HG02981 (cell line): ENCODE measurements around the gene PEX14.

Experiments used
- ATAC-seq: cut with Tn5 transposase; IDR thresholded peaks from one replicate; pipeline ENCODE4 v1.9.1; 2021; ENCODE audit warnings: mild to moderate bottlenecking, moderate library complexity; ENCODE audit not compliant: unreplicated experiment

The PEX14 gene

DNA sequence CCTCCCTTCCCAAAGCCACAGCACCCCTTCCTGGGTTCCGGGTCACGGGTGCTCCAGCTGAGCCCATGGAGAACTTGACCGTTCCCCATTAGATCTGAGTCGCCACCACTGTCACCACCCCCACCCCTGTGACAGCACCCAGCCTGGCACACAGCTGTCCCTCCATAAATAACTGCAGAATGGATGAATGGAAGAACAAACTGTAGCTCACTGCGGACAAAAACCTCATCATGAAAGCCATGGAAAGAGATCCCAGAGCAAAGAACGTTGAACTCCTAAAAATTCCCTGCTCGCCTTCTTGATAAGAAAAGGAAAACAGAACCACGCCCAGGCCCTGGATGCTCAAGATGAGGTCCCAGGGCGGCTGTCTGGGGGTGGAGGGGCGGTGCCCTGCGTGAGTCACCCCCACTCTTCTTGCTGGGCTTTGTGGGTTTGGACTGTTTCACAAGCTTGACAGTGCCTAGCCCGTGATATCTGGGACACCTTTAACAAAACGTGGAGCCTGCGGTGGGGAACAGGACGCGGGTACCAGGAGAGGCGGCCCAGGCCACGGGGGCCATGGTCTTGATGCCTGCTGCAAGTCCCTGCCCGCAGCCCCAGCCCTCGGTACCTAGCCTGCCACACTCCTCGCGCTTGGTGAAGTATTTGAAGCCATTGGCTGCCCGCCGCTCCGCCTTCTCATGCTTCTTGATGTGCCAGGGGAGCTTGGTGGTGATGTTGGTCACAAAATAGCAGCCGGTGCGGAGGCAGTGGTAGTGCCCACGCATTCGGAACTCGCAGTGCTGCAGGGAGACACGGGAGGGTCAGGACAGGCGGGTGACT is 169.8 kb downstream of the PEX14 start:
- ATAC-seq, result no peak

DNA sequence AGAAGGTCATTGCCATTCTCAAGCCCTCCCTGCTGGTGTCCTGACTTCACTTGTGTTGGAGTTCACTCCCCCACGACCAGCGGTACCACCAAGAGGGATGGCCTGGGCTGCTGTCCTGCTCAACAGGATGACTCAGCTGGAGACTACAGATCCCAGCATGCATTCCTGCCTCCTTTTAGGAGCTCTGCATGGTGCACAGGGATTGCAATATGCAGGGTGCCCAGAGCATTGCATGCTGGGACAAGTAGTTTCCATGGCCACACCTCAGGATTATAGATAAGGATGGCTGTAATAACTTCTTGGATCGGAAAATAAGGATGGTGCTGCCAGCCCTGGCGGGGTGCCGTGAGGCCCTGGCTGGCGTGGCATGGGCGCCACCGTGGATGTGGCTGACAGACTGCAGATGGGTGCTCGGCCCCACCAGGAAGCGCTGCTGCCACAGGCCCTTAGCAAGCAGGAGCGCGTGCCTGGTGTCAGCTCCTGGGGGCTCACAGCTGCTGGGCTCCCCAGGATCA is 171.7 kb downstream of the PEX14 start:
- no peak for ATAC-seq

DNA sequence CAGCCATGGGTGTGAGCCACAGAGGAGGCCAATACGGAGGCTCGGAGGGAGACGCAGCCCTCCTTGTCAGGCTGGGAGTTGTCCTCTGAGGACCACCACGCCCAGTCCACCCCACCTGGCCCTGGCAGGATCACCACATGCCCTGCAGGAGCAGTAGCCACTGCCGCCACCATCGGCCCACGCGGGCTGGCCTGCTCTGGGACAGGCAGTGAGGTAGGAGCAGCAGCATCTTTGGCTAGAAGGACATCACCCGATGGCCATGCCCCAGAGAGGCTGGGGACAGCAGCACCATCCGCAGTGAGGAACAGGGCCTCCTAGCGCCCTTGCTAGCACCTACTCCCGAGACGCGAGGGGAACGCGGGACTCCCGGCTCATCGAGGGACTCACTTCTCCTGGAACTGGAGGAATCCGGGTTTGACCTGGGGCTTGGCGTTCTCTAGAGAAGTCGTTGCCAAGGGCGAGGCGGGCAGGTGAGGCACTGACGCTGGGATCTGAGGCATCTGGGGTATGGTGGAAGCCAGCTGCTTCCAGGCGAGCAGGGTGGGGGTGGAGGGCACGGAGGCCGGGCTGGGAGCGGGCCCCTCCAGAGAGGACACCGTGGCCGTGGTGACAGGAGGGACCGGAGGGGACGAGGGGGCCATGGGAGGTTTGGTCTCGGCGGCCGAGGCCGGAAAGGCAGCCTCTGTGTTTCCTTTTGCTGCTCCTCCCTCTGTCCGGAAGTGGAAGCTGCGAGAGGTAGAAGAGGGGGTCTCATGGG is 172.8 kb downstream of the PEX14 start:
- ATAC-seq, result no peak

DNA sequence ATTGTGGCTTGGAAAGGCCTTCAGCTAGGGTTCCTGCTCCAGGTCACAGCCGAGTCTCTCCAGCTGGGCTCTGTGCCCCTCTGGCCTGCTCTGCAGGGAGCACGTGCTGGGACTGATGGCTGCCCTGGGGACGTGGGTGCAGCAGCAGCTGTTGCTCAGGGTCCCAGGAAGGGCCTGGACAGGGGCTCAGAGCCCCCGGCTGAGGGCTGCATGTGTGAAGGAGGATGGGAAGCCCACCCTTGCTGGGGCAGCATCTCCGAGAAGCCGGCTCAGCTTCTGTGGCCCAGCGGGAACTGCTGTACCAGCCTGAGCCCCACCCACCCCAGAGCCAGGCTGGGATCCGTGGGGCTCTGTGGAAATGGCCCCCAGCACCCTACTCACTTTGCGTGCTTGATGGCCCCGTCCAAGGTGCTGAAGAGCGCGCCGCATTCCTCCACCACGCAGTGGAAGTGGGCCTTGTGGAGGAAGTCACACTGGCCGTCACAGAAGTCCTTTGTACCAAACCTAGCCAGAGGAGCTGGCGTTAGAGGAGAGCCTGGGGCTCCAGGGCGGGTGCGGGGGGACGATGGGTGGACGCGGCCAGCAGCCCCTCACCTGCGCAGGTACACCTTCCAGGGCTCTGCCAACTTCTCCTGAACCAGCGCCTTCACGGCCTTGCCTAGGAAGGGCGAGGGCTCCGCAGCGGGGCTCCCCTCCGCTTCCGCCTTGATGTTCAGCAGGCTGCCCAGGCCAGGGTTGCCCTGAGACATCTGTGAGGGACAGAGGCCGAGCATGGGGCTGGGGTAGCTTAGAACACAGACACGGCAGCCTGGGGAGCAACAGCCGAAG is 174.2 kb downstream of the PEX14 start:
- no peak for ATAC-seq

DNA sequence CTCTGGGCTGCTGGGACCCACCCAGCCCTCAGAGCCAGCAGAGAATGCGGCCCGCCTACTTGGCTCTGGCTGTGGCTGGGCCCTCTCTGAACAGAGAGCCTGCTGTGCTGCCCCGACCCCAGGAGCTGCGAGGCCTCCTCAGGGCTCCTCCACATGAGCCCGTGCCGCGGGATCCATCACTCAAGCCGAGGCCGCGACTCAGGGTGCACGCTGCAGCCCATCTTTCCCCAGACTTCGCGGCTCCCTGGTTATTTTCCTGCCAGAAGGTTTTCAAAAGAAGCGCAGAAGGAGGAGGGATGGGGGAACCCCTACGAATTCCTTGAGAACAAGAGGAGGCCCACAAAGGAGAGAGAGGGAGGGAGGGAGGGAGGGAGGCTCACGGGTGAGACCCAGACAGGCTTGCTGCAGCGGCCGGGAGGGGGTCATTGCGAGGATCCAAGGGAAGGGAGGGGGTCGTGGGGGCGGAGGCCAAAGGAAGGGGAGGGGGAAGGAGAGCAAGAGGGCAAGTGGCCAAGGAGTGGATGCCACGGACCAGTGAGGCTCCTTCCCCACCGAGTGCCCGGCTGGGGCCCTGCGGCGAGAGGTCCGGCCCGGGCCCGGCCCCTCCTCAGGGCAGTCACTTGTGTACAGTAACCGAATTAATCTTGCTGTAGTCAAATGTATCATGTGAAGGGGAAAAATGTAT is 174.9 kb downstream of the PEX14 start:
- ATAC-seq, result no peak

DNA sequence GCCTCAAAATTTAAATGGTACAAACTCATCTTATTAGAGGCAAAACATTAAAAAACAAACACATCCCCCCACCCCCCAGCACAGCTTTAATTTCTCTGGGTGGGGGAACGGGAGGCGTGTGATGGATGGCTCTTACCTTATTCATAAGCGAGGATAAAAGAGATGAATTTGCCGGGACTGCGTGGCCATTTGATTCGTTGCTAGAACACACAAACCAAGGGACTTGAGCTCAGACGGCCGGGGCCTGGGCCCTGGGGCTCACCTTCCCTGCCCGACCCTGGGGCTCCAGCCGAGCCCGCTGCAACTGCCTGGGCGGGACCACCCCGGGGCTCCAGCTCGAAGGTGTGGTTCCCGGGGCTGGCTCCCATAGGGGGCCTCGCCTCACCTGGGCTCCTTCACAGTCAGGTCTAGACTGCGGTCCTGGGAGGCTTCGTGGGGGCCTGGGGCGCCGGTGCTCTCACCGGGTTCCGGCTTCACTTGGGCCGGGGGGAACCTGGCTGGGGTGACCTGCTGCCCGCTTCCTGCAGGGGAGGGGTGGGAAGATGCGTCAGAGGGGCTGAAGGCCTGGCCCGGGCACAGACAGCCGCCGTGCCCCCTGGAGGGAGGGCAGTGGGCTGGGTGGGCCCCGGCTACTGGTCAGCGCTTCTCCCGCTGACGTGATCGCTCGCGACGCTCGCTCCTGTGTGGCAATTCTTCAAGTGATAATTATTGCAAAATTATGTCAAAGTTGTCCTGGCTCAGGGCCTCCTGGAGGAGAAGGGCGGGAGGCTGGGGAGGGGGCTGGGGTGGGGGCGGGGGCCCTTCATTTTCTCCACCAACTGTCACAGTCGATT is 176.0 kb downstream of the PEX14 start:
- no peak for ATAC-seq

DNA sequence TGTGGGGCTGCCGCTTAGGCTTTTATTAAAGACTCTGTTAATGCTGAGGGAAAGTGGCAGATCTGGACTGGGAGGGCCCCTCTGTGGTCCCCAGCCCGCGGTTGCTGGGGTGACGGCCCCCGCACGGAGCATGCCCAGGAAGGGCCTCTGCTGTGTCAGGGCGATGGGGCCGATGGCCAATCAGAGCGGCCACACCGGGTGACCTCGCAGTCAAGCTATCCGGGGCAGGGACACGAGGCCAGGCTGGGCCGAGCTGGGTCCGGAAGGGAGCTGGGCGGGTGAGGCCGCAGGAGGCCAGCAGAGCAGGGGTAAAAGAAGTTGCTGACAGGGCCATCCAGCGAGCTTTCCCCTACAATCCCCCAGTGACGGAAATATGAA is 176.6 kb downstream of the PEX14 start:
- ATAC-seq, result no peak

DNA sequence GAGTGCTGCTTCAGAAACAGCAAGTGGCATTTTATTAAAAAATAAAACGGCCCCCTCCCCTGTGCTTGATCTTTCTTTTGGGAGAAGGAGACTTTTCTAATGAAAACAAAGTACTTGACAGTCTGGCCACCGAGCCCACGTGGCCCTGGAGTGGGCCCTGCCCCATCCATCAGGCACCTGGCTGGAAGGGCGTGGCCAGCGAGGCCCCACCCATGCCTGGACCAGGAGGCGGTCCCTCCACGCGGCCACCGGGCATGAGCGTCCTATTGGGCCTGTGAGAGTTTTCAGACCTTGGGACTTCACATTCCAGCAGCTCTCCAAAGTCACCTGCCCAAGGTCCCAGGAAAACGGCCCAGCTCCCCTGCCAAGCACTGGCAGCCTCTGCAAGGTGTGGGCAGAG is 177.0 kb downstream of the PEX14 start:
- ATAC-seq, result no peak

DNA sequence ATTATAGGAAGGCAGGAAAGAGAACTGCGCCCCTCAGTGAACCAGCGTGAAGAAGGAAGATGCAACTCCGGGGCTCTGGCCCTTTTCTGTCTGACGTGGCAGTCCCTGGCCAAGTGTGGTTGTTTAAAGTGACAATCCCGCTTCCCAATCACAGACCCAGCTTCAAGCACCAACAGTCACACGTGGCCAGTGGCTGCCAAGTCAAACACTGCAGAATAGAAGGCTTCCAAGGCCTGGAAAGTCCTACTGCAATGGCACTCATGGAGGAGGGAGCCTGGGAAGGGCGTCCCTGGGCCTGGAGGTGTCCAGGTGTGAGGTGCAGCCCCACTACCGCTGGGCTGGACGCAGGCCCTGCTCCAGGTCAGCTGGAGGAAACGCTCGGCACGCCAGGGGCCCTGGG is 177.9 kb downstream of the PEX14 start:
- no peak for ATAC-seq

DNA sequence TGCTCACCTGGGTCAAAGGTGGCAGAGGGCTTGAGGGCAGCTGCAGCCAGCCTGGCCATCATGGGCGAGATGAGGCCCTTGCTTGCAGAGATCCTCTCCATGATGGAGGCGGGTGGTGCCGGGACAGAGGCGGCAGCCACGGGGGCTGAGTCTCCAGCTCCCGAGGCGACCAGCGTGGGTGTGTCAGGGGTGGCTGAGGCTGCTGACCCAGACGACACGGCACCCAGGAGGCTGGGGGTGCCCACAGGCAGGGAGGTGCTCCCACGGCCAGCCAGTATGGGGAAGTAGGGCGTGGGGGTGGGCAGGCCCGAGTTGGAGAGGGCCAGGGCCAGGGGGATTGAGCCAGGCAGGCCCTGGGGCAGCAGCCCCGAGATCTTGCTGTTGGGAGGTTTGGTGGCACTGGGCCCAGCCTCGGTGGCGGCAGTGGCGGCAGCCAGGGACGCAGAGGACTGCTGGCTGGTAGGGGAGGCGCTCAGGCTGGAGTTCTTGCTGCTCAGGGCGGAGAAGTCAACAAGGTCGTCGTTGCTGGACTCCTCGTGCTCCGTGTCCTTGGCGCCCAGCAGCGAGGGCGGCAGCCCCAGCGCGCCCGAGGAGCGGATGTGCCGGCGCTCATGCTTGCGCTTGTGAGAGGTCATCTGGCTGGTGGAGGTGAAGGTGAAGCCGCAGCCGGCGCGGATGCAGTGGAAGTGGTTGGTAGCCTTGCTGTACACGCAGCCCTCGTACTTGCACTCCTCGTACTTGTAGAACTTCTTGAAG is 178.8 kb downstream of the PEX14 start:
- no peak for ATAC-seq

DNA sequence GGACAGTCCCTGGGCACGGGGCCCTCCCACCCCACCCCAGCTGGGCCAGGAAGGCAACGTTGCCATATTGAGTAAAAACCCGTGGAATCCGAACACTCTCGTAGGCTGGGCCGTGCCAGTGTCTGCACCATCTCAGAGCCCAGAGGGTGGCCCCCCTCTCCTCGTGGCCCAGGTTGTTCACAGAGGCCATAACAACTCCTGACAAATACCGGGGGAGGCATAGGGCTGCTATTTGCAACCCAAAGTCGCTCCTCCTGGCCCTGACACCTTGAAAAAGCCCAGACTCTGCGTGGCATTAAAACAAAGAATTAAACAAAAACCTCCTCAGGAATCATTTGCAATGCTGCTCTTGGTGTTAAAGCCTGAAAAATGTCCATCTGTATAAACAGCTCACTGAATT is 180.3 kb downstream of the PEX14 start:
- no peak for ATAC-seq

DNA sequence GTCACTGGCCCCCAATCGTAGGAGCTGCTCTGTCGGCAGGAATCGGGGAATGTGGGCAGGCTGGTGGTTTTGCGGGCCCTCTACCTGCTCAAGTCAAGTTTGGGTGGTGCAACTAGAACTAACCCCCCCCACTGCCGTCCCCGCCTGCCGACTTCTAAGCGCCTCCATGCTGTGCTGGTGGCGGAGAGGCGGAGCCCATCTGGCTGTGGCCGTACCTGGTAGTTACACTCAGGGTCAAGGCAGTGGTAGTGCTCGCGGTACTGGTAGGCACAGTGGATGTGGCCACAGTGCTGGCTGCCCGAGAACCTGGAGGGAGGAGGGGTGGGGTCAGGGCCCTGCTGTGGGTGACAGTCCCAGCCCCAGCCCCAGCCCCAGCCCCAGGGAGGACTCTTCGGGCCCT is 181.7 kb downstream of the PEX14 start:
- ATAC-seq, result no peak

DNA sequence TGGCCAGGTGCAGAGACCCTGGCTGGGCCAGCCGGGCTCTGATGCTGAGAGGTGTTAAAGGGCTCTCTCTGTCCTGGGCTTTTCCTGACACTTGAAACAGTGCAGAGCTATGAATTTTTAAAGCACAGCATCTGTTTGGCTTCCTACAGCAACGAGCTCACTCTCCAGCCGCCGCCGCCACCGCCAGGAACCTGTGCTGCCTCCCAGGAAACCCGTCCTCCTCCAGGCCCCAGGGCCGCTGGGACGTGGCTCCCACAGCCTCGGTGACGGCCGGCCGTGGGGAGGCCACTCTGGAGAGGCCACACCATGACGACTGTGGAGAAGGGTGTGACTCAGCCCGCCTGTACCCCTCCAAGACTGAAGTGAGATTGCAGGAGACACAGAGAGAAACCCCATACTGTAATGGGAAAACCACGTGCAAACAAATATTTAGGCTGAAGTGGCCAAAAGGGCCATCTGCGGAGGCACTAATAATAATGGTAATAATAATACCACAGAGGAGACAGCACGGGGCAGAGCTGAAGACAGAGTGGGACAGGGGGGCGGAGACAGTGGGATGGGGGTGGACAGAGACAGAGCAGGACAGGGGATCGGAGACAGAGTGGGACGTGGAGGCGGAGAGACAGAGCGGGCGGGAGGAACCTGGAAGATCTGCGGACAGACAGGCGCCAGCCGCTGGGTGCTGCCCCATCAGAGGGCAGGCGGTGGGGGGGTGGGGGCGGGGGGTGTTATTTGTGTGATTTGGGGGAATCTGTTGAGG is 182.5 kb downstream of the PEX14 start:
- ATAC-seq, result no peak

DNA sequence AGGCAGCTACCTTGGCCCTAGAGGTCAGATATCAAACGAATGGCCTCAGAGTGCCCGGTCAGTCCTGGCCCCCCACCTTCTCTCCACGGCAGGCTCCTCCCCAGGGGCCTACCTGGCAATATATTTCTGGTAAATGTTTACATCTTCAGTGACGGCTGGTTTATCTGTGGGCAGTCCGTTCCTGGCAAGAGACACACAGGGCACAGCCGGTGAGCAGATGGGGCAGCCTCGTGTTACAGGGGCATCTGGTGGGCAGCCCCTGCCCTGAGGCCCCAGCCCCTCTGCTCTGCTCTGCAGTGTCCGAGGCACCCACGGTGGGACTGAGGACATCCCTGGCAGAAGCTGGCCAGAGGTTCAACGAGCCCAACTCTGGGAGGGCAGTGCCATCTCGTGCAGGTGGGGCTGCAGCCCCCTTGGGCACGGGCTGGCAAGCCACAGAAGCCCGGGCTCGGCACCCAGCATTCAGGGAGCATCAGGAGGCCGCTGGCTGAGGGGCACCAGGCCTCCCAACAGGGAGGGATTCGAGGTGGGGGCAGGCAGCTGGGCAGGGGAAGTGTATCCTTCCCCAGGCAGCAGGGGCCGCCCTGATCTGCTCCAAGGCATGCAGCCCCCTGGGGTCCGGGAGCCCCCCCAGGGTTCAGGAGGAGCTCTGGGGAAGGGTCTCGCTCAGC is 183.8 kb downstream of the PEX14 start:
- ATAC-seq, result no peak

DNA sequence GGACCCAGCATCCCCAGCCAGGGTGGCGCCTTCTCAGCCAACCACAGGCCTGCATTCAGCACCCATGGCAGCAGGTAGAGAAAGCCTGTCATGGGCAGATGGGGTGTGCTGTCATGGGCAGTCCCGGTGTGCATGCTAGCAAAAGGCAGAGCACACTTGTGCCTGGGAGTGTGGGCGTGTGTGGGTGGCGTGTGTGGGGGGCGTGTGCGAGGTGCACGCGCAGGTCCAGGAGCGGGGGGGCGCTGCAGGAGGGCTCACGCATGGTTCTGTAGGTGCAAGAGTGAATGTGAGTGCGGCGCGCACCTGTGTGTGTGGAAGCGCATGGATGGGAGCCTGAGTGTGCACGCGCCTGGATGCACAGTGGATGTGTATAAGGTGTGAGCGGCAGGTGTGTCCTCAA is 184.5 kb downstream of the PEX14 start:
- no peak for ATAC-seq

DNA sequence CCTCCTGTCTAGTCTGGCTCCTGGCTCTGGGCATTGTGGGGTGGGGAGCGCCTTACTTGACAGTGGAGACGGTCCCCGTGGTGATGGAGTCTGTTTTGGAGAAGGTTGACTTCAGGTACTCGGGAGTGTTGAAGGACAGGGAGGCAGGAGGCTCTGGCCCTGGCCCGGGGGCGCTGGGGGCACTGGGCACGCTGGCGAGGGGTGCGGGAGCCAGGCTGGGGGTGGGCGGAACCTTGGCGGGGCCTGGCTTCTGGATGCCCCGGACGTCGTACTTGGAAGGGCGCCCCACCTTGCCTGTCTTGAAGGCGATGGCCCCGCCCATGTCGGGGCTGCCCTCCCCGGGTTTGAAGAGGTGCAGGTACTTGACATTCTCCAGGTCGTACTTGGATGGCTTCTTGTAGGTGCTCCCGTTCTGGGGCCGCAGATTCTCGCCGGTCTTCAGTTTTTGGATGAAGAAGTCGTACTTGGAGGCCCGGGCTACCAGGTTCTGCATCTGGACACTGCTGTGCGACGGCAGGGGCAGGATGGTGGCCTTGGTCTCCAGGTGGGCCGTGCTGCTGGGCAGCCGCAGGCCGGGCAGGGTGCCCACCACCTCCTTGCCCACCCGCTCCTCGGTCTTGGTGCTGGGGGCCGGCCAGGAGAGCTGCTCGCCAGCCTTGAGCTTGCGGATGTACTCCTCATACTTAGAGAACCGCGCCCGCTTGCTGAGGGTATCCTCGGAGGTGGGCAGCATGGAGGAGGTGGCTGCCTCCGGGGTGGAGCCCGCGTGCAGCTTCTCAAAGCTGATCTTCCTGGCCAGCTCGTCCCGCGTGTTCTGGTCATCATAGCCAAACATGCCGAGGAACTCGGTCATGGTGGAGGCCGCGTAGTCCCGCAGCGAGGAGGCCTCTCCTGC is 185.1 kb downstream of the PEX14 start:
- ATAC-seq, result no peak

DNA sequence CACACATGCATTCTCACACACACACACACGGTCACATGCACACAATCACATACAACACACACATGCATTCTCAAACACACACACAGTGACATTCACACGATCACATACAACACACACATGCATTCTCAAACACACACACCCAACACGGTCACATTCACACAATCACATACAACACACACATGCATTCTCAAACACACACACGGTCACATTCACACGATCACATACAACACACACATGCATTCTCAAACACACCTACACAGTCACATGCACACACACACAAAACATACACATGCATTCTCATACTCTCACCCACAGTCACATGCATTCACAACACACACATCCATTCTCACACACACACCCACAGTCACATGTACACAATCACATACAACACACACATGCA is 186.7 kb downstream of the PEX14 start:
- no peak for ATAC-seq
